ENCODE data around the gene ANKRA2.

Gene ANKRA2

GRCh38 chr5:73506459-73506955 lies 58.9 kb downstream of the ANKRA2 start:
- Histone ChIP-seq H3K27ac (ENCODE audit: low read length) (no peak overlapping the region), H3K4me1 (ENCODE audit: control insufficient read depth, insufficient read depth, low read length) (0 out of 2 replicates have a peak, but pooled peaks cover 3% of the 10 kb centered on the region), H3K36me3 (ENCODE audit: control insufficient read depth, insufficient read depth, low read length) (peaks cover 15% of the 10 kb centered on the region; the same call in 1 of the 2 replicates), H3K9me3 (ENCODE audit: control insufficient read depth, insufficient read depth, low read length) (no peaks in the 10 kb centered on the region), H3K4me3 (ENCODE audit: low read length) (no peak overlapping the region), H3K27me3 (ENCODE audit: control insufficient read depth, insufficient read depth, low read length) (no peaks in the 10 kb centered on the region)
- DNase-seq (ENCODE audit: low read depth, low spot score): no peak
- no CpG with 5 or more reads among the region's 5 CpGs for WGBS (ENCODE audit: insufficient coverage, insufficient read length)
